Memory B cell (primary cell): Measurements from ENCODE around the gene TSHZ2.

Experiments
- ATAC-seq: fragments of 150-1000 bp; cut with Tn5 transposase; 2 replicates; pipeline ENCODE4 v1.10.0; 2021; ENCODE audit warnings: low read depth, mild to moderate bottlenecking, moderate library complexity
- DNase-seq, 2 donors: peaks; one replicate each; pipeline ENCODE4 v3.0.0; 2022; ENCODE audit warnings: low spot score in 2 of 2
- H3K27ac Mint-ChIP-seq: one replicate; pipeline ENCODE4 v1.8.0; 2022; ENCODE audit warnings: mild to moderate bottlenecking, moderate library complexity, mixed read lengths
- H3K27me3 Mint-ChIP-seq: one replicate; pipeline ENCODE4 v1.8.0; 2022; ENCODE audit warnings: mixed read lengths
- H3K36me3 Mint-ChIP-seq: one replicate; pipeline ENCODE4 v1.8.0; 2022; ENCODE audit warnings: mild to moderate bottlenecking, mixed read lengths
- H3K4me1 Mint-ChIP-seq: one replicate; pipeline ENCODE4 v1.8.0; 2022; ENCODE audit warnings: mixed read lengths
- H3K4me3 Mint-ChIP-seq: one replicate; pipeline ENCODE4 v1.8.0; 2022; ENCODE audit warnings: mild to moderate bottlenecking, moderate library complexity, mixed read lengths
- H3K9me3 Mint-ChIP-seq: one replicate; pipeline ENCODE4 v1.8.0; 2022; ENCODE audit warnings: mixed read lengths

TSHZ2 gene

GRCh38 chr20:53220482-53221307, 248.5 kb downstream of the TSHZ2 start:
- H3K27me3 Mint-ChIP-seq: peaks cover 3% of the 10 kb centered on the region
- peaks cover 2% of the 10 kb centered on the region for H3K36me3 Mint-ChIP-seq
- no peak for DNase-seq
- H3K9me3 Mint-ChIP-seq: no peaks in the 10 kb centered on the region
- peaks cover 3% of the 10 kb centered on the region for H3K4me1 Mint-ChIP-seq
- H3K27ac Mint-ChIP-seq: no peak overlapping the region
- no peak for ATAC-seq
- H3K4me3 Mint-ChIP-seq: no peak overlapping the region

DNA sequence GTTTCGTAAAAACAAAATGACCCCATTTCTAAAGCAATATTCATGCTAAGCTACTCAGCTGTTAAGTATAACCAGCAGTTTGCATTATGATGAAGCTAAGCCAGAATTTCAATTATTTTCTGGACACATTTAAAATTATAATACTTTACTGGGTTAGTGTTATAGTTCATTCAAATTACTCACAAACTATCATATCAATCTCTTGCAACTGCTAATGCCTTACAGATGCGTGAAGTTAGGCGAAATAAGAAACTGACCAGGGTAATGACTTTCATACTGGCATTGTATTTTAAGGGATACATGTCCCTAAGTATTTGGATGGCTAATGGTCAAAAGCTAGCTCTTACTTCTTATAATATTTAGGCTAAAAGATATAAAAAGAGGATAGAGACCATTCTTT, 249.6 kb downstream of the TSHZ2 start:
- Mint-ChIP-seq H3K9me3 (no peaks in the 10 kb centered on the region), H3K4me1 (peaks cover 7% of the 10 kb centered on the region), H3K27ac (no peak overlapping the region), H3K27me3 (peaks cover 3% of the 10 kb centered on the region), H3K4me3 (no peak overlapping the region), H3K36me3 (peaks cover 2% of the 10 kb centered on the region)
- DNase-seq (no peak), ATAC-seq (no peak)

DNA sequence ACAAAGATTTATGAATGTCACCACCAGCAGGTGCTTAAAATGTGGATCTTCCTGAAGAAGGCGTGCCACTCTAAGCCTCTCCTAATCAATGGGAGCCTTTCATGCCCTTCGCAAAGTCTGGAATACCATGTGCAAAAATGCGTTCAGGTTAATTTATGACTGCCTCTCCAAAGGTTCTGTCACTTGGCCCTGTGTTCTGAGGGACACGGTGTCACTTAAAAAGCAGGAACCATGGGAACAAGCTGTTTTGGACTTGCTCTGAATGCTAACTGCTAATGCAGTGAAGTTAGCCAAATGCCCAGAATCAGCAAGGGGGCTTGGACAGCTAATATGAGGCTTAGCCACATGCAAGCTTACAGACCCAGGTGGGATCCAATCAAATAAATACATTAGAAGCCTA, 250.3 kb downstream of the TSHZ2 start:
- ATAC-seq (no peak), DNase-seq (no peak)
- Mint-ChIP-seq H3K9me3 (no peaks in the 10 kb centered on the region), H3K27ac (no peak overlapping the region), H3K4me1 (peaks cover 10% of the 10 kb centered on the region), H3K27me3 (peaks cover 3% of the 10 kb centered on the region), H3K4me3 (no peak overlapping the region), H3K36me3 (peaks cover 2% of the 10 kb centered on the region)

DNA sequence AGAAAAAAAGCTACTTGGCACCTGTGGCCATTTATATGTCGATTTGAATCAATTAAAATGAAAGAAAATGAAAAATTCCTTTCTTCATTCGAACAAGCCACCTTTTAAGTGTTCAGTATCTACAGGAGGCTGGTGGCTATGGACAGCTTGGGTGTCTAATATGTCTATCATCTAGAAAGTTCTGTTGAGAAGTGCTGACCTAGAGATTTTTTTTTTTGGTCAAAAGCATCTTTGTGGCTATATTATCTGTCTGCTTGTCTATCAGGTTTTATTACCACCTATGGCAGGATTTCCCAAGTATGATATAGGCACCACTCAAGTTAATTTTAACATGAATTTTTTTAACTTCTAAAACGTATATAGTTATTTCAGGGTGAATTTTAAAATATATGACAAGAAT, 250.8 kb downstream of the TSHZ2 start:
- peaks cover 10% of the 10 kb centered on the region for H3K4me1 Mint-ChIP-seq
- DNase-seq (no peak), ATAC-seq (no peak)
- H3K36me3 Mint-ChIP-seq: peaks cover 2% of the 10 kb centered on the region
- H3K4me3 Mint-ChIP-seq: no peak overlapping the region
- no peak overlapping the region for H3K27ac Mint-ChIP-seq
- peaks cover 3% of the 10 kb centered on the region for H3K27me3 Mint-ChIP-seq
- H3K9me3 Mint-ChIP-seq: no peaks in the 10 kb centered on the region

GRCh38 chr20:53223626-53224172, 251.5 kb downstream of the TSHZ2 start:
- Mint-ChIP-seq H3K27ac (no peak overlapping the region), H3K27me3 (peaks cover 3% of the 10 kb centered on the region)
- ATAC-seq: no peak

DNA sequence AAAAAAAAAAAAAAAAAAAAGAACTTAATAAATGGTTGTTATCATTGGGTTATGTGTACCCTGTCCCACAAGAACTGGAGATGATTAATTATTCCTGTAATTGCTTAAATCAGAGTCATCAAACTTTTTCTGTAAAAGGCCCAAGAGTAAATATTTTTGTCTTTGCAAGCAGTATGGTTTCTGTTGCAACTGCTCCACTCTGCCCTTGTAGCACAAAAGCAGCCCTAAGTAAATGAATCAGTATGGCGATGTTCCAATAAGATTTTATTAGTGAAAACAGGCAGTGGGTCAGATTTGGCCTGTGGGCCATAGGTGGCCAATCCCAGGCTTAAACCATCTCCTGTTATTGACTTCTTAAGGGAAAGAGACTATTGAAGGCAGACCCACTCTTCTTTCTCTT, 252.7 kb downstream of the TSHZ2 start:
- no peak overlapping the region for H3K27ac Mint-ChIP-seq
- peaks cover 10% of the 10 kb centered on the region for H3K4me1 Mint-ChIP-seq
- peaks cover 3% of the 10 kb centered on the region for H3K27me3 Mint-ChIP-seq
- ATAC-seq (no peak), DNase-seq (no peak)
- H3K36me3 Mint-ChIP-seq: peaks cover 2% of the 10 kb centered on the region
- H3K9me3 Mint-ChIP-seq: peaks cover 2% of the 10 kb centered on the region
- H3K4me3 Mint-ChIP-seq: no peak overlapping the region

More at GRCh38 chr20:53223626-53224172, 251.5 kb downstream of the TSHZ2 start:
- no peak overlapping the region for H3K4me3 Mint-ChIP-seq
- H3K9me3 Mint-ChIP-seq: no peaks in the 10 kb centered on the region
- H3K36me3 Mint-ChIP-seq: peaks cover 2% of the 10 kb centered on the region
- peaks cover 10% of the 10 kb centered on the region for H3K4me1 Mint-ChIP-seq
- DNase-seq: no peak

DNA sequence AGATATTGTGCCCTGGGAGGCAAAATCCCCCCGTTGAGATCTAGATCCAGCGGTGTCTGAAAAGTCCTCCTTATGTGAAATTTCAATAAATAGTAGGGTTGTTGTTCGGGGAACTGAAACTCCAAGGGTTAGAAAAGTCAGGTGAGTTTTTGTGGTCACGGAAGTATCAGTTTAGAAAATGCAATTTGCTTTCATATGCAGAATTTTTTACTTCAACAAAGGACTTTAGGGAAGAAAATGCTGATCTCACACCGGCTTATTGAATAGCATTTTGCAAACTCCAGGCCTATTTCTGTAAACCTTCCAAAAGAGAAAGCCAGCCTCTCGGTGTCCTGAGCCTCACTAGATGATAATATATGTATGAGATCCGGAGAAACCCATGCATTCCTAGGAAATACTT, 254.7 kb downstream of the TSHZ2 start:
- H3K4me1 Mint-ChIP-seq: peaks cover 10% of the 10 kb centered on the region
- H3K27ac Mint-ChIP-seq: no peak overlapping the region
- H3K9me3 Mint-ChIP-seq: peaks cover 2% of the 10 kb centered on the region
- H3K4me3 Mint-ChIP-seq: no peak overlapping the region
- peaks cover 3% of the 10 kb centered on the region for H3K27me3 Mint-ChIP-seq
- peak; percentile 48 for ATAC-seq
- no peak for DNase-seq
- H3K36me3 Mint-ChIP-seq: no peaks in the 10 kb centered on the region

DNA sequence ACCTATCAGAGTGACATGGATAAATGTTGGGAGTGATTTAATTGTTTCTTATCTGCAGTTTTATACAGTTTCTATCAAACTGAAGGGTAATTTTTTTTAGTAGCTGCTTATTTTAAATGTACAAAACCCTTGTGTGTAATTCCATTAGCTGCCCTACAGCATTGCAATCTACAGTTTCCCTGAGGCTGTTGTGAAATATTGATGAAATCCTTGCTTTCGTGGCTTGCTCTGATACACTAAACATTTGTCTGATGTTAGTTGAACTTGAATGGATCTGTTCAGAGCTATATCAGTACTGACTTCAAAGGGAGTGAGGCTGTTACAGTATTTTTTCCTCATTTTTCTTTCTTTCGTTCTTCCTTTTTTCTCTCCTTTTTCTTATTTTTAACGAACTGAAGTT, 255.4 kb downstream of the TSHZ2 start:
- Mint-ChIP-seq H3K27me3 (no peaks in the 10 kb centered on the region), H3K4me3 (no peak overlapping the region), H3K27ac (no peak overlapping the region), H3K9me3 (peaks cover 2% of the 10 kb centered on the region), H3K4me1 (peaks cover 10% of the 10 kb centered on the region), H3K36me3 (no peaks in the 10 kb centered on the region)
- ATAC-seq: no peak
- no peak for DNase-seq

- peaks cover 3% of the 10 kb centered on the region for H3K9me3 Mint-ChIP-seq
- ATAC-seq (no peak), DNase-seq (no peak)
- H3K36me3 Mint-ChIP-seq: no peaks in the 10 kb centered on the region
- peaks cover 5% of the 10 kb centered on the region for H3K27me3 Mint-ChIP-seq
- H3K4me3 Mint-ChIP-seq: no peak overlapping the region
- no peak overlapping the region for H3K27ac Mint-ChIP-seq
- H3K4me1 Mint-ChIP-seq: peaks cover 9% of the 10 kb centered on the region
These were observed 258.9 kb downstream of the TSHZ2 start for GRCh38 chr20:53231061-53231460.

DNA sequence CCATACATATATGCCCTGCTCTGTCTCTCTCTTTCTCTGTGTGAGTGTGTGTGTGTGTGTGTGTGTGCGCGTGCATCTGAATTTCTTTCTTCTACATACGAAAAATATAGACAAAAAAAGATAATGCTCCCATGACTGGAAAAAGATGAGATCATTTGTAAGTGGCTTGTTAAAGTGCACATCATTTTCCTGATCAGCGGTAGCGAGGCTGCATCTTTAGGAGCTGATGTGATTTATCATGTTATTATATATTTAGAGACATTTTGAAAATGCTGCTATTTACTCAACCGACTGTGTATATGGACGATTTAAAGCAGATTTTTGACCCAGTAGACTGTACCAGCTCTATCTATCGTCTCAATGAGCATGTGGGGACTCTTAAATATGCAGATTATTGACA, 265.3 kb downstream of the TSHZ2 start:
- no peak overlapping the region for H3K4me3 Mint-ChIP-seq
- ATAC-seq: no peak
- peaks cover 7% of the 10 kb centered on the region for H3K9me3 Mint-ChIP-seq
- H3K36me3 Mint-ChIP-seq: no peaks in the 10 kb centered on the region
- H3K4me1 Mint-ChIP-seq: no peaks in the 10 kb centered on the region
- DNase-seq: no peak
- no peak overlapping the region for H3K27ac Mint-ChIP-seq
- peaks cover 13% of the 10 kb centered on the region for H3K27me3 Mint-ChIP-seq

DNA sequence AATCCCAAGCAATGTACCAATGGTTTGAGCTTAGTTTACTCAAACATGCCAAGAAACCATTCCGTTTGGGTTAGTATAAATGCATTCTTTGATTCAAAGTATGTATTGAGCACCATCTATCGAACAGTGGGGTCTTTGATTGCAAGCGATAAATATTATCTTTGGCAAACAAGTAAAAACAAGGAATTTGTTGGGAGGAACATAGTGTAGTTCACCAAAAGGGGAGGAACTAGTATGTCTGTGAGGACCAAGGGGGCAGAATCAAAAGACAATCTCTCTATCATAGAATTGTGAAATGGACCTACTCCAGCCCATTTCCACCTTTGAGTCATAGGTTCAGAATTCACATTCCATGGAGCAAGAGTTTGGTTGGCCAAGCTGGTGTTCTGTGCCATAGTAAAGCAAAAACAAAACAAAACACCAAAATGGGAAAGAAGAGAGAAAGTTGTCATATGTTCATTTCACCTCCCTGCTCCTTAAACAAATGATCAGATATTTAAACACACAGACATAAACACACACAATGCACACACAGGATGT, 266.0 kb downstream of the TSHZ2 start:
- Mint-ChIP-seq H3K4me1 (no peaks in the 10 kb centered on the region), H3K4me3 (no peak overlapping the region), H3K9me3 (peaks cover 7% of the 10 kb centered on the region), H3K36me3 (no peaks in the 10 kb centered on the region), H3K27me3 (peaks cover 18% of the 10 kb centered on the region), H3K27ac (no peak overlapping the region)
- ATAC-seq: no peak
- no peak for DNase-seq

DNA sequence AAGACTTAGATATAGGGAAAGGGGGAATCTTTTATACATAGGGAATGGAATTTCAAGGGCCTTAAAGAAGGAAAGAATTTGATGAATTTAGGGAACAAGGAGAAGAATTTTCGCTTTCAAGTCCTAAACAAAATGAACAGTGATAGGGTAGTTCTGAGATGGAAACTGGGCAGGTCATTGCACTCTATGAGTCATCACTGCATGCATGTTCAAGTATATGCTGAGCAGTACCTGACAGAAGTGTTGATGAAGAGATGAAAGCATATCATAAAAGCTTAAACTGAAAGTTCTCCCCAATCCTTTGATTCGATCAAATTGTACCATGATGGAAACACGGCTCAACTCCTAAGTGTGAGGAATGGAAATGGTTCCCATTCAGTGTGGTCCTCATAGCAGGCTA, 271.0 kb downstream of the TSHZ2 start:
- no peak overlapping the region for H3K27ac Mint-ChIP-seq
- no peak overlapping the region for H3K4me3 Mint-ChIP-seq
- DNase-seq (no peak), ATAC-seq (no peak)
- no peaks in the 10 kb centered on the region for H3K9me3 Mint-ChIP-seq
- H3K27me3 Mint-ChIP-seq: peaks cover 15% of the 10 kb centered on the region
- peaks cover 2% of the 10 kb centered on the region for H3K36me3 Mint-ChIP-seq
- H3K4me1 Mint-ChIP-seq: no peaks in the 10 kb centered on the region

- H3K27me3 Mint-ChIP-seq: peaks cover 13% of the 10 kb centered on the region
- H3K27ac Mint-ChIP-seq: no peak overlapping the region
- H3K36me3 Mint-ChIP-seq: peaks cover 2% of the 10 kb centered on the region
- DNase-seq (no peak), ATAC-seq (no peak)
- H3K4me1 Mint-ChIP-seq: no peaks in the 10 kb centered on the region
- H3K4me3 Mint-ChIP-seq: no peak overlapping the region
- H3K9me3 Mint-ChIP-seq: no peaks in the 10 kb centered on the region
These were observed 272.6 kb downstream of the TSHZ2 start for GRCh38 chr20:53244711-53245110.

- Mint-ChIP-seq H3K36me3 (peaks cover 2% of the 10 kb centered on the region), H3K27ac (no peak overlapping the region), H3K9me3 (no peaks in the 10 kb centered on the region), H3K4me1 (no peaks in the 10 kb centered on the region), H3K27me3 (peaks cover 13% of the 10 kb centered on the region), H3K4me3 (no peak overlapping the region)
- ATAC-seq: no peak
- DNase-seq: no peak
These were observed 273.4 kb downstream of the TSHZ2 start for GRCh38 chr20:53245574-53245973.
